DMS 273 (cell line): ENCODE data around the gene NUP153.
A peak's percentile ranks its signal among the peaks of the same experiment; 100 is the strongest.
"Not testable (repeated sequence)": the region's sequence is repeated elsewhere in the genome, so short reads cannot be mapped to it uniquely, and the experiment has no call there.

Experiments
- DNase-seq: peaks from one replicate; lab custom pipeline; 2025; ENCODE audit not compliant: unreplicated experiment; lab: John Stamatoyannopoulos, UW

Gene NUP153

GRCh38 chr6:17706580-17707370 is at the start of gene NUP153:
TSS of gene NUP153 (minus strand) at chr6:17706925. CDS start at chr6:17706387, 538 bp downstream.
- peak; percentile 100 for DNase-seq

DNA sequence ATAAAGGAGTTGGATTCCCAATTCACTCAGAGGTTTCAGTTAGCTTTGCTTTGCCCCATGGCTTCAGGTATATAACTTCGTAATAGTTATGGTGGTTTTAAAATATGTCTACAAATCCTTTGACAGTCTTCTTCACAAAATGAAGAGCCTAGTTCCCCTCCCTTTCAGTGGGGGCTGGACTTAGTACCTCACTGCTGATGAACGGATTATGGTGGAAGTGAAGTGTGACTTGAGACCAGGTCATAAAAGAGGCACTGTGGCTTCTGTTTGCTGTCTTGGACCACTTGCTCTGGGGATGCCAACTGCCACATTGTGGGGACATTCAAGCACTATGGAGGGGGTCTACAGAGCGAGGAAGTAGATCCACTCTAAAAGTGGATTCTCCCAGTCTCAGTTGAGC is 47.5 kb upstream of the NUP153 start:
- no peak for DNase-seq

GRCh38 chr6:17745324-17745723 is 38.6 kb upstream of the NUP153 start:
- DNase-seq: not testable (repeated sequence)

- not testable (repeated sequence) for DNase-seq
Measured at GRCh38 chr6:17744757-17745308, 38.1 kb upstream of the NUP153 start.

DNA sequence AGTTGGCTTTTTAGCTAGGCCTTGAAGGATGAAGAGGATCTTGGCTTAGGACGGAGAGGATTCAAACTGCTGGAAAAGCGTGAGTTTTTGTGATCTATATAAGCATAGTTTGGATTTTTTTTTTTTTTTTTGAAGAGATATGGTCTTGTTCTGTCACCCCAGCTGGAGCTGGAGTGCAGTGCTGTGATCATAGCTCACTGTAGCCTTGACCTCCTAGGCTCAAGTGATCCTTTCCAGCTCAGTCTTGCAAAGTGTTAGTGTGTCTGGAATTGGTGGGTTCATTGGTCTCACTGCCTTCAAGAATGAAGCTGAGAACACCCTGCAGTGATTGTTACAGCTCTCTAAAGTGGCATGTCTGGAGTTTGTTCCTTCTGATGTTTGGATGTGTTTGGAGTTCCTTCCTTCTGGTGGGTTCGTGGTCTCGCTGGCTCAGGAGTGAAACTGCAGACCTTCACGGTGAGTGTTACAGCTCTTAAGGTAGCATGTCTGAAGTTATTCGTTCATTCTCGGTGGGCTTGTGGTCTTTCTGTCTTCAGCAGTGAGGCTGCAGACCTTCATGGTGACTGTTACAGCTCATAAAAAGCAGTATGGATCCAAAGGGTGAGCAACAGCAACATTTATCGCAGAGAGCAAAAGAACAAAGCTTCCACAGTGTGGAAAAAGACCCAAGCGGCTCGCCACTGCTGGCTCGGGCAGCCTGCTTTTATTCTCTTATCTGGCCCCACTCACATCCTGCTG is 37.5 kb upstream of the NUP153 start:
- DNase-seq: no peak

DNA sequence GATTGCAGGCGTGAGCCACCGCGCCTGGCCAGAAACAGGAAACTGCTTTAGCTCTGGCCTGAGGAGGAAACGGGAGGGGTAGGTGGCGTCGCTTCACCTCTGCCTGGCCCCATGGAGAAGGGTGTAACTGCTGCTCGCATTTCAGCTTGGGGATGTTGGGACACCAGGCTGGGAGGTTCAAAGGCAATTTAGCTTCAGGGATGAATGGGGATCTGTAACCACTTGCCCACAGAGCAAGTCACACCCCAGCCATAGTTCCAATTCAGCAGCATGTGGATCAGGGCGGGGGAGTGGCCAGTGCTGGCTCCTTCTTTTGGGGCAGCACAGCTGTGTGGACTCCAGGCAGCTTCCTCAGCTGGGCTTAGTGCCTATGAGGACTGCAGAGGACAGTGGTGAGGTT is 34.8 kb upstream of the NUP153 start:
- DNase-seq: no peak

GRCh38 chr6:17740559-17741220 is 34.0 kb upstream of the NUP153 start:
- peak; percentile 52 for DNase-seq

DNA sequence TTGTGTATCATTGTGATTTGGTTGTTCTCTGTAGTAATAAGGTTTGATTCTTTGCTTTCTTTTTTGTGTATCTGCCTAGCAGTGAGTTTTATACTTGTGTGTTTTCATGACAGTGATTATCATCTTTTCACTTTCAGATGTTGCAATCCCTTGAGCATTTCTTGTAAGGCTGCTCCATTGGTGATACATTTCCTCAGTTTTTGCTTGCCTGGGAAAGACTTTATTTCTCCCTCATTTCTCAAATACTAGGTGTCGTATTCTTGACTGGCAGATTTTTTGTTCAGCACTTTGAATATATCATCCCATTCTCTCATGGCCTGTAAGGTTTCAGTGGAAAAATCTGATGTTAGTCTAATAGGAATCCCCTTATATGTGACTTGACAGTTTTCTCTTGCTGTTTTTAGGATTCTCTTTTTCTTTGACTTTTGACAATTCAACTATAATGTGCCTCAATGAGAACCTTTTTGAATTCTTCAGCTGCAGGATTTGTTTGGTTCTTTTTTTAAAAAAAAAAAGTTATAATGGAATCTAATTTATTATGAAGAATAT is 31.1 kb upstream of the NUP153 start:
- no peak for DNase-seq

GRCh38 chr6:17735311-17735710 is 28.6 kb upstream of the NUP153 start:
- DNase-seq: not testable (repeated sequence)

DNA sequence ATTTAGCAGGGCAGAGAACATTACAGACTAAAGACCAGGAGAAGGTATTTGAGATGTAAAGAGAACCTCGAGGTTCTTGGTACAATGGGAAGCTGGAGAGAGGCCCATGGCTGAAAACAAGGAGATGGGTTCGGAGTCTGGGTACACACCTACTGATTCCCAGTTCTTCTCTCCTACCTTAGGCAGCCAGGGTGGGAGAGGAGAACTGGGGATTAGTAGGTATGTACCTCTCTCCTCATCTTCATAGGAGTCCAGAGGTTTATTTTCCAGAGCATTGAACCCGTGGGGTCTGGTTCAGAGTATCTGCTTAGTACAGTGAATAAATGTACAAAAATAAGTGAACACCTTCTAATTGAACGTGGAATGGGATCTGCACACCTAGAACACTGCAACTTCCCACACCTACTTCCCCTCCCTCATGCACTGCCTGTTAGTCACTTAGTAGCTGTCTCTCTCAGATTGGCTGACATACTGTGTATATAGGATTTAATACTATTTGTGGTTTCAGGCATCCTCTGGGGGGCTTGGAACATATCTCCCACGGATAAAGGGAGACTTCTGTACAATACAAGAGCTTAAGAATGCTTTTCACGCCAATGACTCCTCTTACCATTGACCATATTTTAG is 23.5 kb upstream of the NUP153 start:
- DNase-seq: no peak

DNA sequence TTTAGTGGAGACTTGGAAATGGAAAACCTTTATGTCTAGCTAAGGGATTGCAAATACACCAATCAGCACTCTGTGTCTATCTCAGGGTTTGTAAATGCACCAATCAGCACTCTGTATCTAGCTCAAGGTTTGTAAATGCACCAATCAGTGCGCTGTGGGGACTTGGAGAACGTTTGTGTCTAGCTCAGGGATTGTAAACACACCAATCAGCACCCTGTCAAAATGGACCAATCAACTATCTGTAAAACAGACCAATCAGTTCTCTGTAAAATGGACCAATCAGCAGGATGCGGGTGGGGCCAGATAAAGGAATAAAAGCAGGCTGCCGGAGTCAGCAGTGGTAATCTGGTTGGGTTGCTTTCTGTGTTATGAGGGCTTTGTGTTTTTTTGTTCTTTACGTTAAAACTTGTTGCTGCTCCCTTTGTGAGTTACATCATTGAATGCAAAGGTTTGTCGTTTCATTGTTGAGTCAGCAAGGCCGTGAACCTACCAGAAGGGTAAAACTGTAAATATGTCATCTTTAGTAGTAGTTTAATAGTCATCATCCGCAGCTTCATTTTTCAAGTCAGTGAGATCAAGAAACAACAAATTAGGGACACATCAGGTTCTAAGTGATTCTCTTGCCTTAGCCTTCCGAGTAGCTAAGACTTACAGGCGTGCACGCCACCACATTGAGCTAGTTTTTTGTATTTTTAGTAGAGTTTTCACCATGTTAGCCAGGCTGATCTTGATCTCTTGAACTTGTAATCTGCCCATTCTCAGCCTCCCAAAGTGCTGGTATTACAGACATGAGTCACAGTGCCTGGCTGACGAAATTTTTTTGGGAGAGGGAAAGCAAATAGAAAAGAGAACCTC is 22.7 kb upstream of the NUP153 start:
- no peak for DNase-seq

- DNase-seq: no peak
Measured at GRCh38 chr6:17728551-17729222, 22.0 kb upstream of the NUP153 start.

DNA sequence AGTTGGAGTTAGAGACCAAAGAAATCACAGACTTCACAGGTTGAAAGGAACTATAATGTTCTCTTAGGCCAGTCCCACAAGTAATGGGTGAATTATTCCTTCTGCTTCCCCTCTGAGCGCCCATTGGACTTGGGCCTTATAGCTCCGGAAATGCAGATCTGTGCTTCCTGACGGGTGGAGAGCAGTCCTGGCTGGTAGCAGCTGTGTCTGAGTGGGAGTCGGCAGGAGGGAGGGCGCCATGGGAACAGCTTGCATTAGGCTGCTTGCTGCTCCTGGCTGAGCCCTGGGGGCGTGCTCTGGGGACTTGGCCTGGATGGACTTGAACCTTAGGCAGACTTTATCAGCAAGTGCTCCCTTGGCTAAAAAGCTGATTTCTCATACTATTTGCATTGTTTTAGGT is 18.4 kb upstream of the NUP153 start:
- peak; percentile 94 for DNase-seq

GRCh38 chr6:17724341-17724740 is 17.6 kb upstream of the NUP153 start:
- no peak for DNase-seq

GRCh38 chr6:17721671-17722070 is 14.9 kb upstream of the NUP153 start:
- DNase-seq: no peak

GRCh38 chr6:17719323-17720041 is 12.8 kb upstream of the NUP153 start:
- peak; percentile 11 for DNase-seq

GRCh38 chr6:17716221-17716620 is 9.5 kb upstream of the NUP153 start:
- no peak for DNase-seq
